Measurements from ENCODE around the gene NEXN. TPM values are rescaled to one million over a fixed set of nuclear protein-coding genes. Genes with fewer than 3 reads are reported as not detected.

NEXN gene
- total and polyA plus RNA-seq, 2 experiments from 2014 or later, result 2.6 to 11.8 TPM

DNA sequence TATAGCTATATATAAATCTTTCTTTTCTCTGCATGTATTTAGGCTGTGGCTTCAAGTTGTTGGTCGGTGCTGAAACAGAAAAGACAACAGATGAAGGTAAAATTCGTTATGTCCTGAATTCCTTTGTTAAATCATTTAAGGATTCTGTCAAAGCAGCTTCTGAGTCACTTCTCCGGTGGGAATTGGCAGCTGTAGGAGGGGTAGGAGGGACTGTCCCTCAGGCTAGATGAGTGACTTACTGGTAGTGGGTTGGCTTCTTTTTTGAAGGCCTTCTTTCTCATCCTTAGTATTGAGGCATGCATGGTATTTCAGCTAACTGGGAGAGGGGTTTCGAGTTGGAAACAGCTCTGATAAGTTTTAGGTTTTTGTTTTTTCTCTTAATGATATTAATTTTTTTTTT is 22.1 kb upstream of the NEXN start (continued):
- TF ChIP-seq ZNF114 (CRISPR knock-in tag; IDR thresholded peaks at IDR 0.05), result no peak
- no peak for TF ChIP-seq EZH2phosphoT487 (IDR thresholded peaks at IDR 0.05; ENCODE audit: unreplicated experiment)
- TF ChIP-seq STAT1 (IDR thresholded peaks at IDR 0.05; ENCODE audit: unreplicated experiment), result no peak
- TF ChIP-seq POLR2AphosphoS5 (IDR thresholded peaks at IDR 0.05; ENCODE audit: low read depth), result no peak

DNA sequence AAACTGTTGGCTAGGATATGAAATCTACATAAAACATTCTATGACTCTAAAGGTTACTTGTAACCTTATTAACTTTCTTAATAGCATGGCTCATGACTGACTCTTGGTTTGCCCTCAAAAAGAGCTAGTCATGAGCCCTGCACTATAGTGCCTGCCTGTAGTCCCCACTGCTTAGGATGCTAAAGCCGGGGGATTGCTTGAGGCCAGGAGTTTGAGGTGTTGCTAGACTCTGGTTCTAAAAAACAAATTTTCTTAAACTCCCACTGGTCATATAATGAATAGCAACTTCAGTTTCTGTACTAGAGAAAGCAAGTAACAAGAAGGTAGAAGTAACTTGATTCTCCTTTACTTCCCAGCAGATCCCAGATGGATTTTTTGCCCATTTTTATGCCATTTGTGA is 15.8 kb upstream of the NEXN start:
- no peak for DNase-seq (ENCODE audit: low spot score)
- Histone ChIP-seq H4K20me1 (replicated peaks; ENCODE audit: insufficient read depth) (no peaks in the 10 kb centered on the region), H3K27ac (ENCODE audit: low read depth) (no peak overlapping the region), H3K27me3 (ENCODE audit: insufficient read depth) (no peaks in the 10 kb centered on the region), H3K4me1 (ENCODE audit: insufficient read depth) (no peaks in the 10 kb centered on the region), H3K4me2 (no peak overlapping the region), H2AFZ (no peak overlapping the region), H3F3A (replicated peaks; ENCODE audit: low read depth) (no peaks in the 10 kb centered on the region), H3K36me3 (ENCODE audit: insufficient read depth) (no peaks in the 10 kb centered on the region), H3K4me3 (no peak overlapping the region), H3K79me2 (replicated peaks; ENCODE audit: insufficient read depth) (no peaks in the 10 kb centered on the region), H3K9me2 (ENCODE audit: insufficient read depth) (no peaks in the 10 kb centered on the region)
- TF ChIP-seq NANOG (IDR thresholded peaks at IDR 0.05; ENCODE audit: borderline replicate concordance), result no peak
- no peak for TF ChIP-seq ZNF114 (CRISPR knock-in tag; IDR thresholded peaks at IDR 0.05)
- TF ChIP-seq, protein P1, sequence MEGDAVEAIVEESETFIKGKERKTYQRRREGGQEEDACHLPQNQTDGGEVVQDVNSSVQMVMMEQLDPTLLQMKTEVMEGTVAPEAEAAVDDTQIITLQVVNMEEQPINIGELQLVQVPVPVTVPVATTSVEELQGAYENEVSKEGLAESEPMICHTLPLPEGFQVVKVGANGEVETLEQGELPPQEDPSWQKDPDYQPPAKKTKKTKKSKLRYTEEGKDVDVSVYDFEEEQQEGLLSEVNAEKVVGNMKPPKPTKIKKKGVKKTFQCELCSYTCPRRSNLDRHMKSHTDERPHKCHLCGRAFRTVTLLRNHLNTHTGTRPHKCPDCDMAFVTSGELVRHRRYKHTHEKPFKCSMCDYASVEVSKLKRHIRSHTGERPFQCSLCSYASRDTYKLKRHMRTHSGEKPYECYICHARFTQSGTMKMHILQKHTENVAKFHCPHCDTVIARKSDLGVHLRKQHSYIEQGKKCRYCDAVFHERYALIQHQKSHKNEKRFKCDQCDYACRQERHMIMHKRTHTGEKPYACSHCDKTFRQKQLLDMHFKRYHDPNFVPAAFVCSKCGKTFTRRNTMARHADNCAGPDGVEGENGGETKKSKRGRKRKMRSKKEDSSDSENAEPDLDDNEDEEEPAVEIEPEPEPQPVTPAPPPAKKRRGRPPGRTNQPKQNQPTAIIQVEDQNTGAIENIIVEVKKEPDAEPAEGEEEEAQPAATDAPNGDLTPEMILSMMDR (conservative IDR thresholded peaks at IDR 0.05; ENCODE audit: low read depth in 2 of 2), result no peak
- TF ChIP-seq POLR2AphosphoS5 (IDR thresholded peaks at IDR 0.05; ENCODE audit: low read depth), result no peak
- TF ChIP-seq EZH2phosphoT487 (IDR thresholded peaks at IDR 0.05; ENCODE audit: unreplicated experiment), result no peak
- no peak for TF ChIP-seq JUNB (IDR thresholded peaks at IDR 0.05; ENCODE audit: unreplicated experiment)
- no peak for TF ChIP-seq CREB1 (CRISPR knock-in tag; IDR thresholded peaks at IDR 0.05; ENCODE audit: low read depth)
- no peak for TF ChIP-seq EZH2 (IDR thresholded peaks at IDR 0.05; ENCODE audit: low read depth, unreplicated experiment)
- TF ChIP-seq, protein P2, sequence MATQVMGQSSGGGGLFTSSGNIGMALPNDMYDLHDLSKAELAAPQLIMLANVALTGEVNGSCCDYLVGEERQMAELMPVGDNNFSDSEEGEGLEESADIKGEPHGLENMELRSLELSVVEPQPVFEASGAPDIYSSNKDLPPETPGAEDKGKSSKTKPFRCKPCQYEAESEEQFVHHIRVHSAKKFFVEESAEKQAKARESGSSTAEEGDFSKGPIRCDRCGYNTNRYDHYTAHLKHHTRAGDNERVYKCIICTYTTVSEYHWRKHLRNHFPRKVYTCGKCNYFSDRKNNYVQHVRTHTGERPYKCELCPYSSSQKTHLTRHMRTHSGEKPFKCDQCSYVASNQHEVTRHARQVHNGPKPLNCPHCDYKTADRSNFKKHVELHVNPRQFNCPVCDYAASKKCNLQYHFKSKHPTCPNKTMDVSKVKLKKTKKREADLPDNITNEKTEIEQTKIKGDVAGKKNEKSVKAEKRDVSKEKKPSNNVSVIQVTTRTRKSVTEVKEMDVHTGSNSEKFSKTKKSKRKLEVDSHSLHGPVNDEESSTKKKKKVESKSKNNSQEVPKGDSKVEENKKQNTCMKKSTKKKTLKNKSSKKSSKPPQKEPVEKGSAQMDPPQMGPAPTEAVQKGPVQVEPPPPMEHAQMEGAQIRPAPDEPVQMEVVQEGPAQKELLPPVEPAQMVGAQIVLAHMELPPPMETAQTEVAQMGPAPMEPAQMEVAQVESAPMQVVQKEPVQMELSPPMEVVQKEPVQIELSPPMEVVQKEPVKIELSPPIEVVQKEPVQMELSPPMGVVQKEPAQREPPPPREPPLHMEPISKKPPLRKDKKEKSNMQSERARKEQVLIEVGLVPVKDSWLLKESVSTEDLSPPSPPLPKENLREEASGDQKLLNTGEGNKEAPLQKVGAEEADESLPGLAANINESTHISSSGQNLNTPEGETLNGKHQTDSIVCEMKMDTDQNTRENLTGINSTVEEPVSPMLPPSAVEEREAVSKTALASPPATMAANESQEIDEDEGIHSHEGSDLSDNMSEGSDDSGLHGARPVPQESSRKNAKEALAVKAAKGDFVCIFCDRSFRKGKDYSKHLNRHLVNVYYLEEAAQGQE (IDR thresholded peaks at IDR 0.05; ENCODE audit: unreplicated experiment), result no peak
- TF ChIP-seq STAT1 (IDR thresholded peaks at IDR 0.05; ENCODE audit: unreplicated experiment), result no peak
- TF ChIP-seq, protein P3, sequence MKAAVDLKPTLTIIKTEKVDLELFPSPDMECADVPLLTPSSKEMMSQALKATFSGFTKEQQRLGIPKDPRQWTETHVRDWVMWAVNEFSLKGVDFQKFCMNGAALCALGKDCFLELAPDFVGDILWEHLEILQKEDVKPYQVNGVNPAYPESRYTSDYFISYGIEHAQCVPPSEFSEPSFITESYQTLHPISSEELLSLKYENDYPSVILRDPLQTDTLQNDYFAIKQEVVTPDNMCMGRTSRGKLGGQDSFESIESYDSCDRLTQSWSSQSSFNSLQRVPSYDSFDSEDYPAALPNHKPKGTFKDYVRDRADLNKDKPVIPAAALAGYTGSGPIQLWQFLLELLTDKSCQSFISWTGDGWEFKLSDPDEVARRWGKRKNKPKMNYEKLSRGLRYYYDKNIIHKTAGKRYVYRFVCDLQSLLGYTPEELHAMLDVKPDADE (IDR thresholded peaks at IDR 0.05), result no peak
- TF ChIP-seq ZNF331 (CRISPR knock-in tag; IDR thresholded peaks at IDR 0.05; ENCODE audit: low read depth), result no peak
- TF ChIP-seq, protein P4, sequence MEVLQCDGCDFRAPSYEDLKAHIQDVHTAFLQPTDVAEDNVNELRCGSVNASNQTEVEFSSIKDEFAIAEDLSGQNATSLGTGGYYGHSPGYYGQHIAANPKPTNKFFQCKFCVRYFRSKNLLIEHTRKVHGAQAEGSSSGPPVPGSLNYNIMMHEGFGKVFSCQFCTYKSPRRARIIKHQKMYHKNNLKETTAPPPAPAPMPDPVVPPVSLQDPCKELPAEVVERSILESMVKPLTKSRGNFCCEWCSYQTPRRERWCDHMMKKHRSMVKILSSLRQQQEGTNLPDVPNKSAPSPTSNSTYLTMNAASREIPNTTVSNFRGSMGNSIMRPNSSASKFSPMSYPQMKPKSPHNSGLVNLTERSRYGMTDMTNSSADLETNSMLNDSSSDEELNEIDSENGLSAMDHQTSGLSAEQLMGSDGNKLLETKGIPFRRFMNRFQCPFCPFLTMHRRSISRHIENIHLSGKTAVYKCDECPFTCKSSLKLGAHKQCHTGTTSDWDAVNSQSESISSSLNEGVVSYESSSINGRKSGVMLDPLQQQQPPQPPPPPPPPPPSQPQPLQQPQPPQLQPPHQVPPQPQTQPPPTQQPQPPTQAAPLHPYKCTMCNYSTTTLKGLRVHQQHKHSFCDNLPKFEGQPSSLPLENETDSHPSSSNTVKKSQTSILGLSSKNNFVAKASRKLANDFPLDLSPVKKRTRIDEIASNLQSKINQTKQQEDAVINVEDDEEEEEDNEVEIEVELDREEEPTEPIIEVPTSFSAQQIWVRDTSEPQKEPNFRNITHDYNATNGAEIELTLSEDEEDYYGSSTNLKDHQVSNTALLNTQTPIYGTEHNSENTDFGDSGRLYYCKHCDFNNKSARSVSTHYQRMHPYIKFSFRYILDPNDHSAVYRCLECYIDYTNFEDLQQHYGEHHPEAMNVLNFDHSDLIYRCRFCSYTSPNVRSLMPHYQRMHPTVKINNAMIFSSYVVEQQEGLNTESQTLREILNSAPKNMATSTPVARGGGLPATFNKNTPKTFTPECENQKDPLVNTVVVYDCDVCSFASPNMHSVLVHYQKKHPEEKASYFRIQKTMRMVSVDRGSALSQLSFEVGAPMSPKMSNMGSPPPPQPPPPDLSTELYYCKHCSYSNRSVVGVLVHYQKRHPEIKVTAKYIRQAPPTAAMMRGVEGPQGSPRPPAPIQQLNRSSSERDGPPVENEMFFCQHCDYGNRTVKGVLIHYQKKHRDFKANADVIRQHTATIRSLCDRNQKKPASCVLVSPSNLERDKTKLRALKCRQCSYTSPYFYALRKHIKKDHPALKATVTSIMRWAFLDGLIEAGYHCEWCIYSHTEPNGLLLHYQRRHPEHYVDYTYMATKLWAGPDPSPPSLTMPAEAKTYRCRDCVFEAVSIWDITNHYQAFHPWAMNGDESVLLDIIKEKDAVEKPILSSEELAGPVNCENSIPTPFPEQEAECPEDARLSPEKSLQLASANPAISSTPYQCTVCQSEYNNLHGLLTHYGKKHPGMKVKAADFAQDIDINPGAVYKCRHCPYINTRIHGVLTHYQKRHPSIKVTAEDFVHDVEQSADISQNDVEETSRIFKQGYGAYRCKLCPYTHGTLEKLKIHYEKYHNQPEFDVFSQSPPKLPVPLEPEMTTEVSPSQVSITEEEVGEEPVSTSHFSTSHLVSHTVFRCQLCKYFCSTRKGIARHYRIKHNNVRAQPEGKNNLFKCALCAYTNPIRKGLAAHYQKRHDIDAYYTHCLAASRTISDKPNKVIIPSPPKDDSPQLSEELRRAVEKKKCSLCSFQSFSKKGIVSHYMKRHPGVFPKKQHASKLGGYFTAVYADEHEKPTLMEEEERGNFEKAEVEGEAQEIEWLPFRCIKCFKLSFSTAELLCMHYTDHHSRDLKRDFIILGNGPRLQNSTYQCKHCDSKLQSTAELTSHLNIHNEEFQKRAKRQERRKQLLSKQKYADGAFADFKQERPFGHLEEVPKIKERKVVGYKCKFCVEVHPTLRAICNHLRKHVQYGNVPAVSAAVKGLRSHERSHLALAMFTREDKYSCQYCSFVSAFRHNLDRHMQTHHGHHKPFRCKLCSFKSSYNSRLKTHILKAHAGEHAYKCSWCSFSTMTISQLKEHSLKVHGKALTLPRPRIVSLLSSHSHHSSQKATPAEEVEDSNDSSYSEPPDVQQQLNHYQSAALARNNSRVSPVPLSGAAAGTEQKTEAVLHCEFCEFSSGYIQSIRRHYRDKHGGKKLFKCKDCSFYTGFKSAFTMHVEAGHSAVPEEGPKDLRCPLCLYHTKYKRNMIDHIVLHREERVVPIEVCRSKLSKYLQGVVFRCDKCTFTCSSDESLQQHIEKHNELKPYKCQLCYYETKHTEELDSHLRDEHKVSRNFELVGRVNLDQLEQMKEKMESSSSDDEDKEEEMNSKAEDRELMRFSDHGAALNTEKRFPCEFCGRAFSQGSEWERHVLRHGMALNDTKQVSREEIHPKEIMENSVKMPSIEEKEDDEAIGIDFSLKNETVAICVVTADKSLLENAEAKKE (CRISPR knock-in tag; IDR thresholded peaks at IDR 0.05), result no peak
- Mint-ChIP-seq H3K9me3 (peaks cover 5% of the 10 kb centered on the region; the same call in 2 of the 3 replicates), H3K27me3 (ENCODE audit: insufficient read depth, low read depth, poor library complexity) (no peaks in the 10 kb centered on the region), H3K36me3 (ENCODE audit: low read depth) (peaks cover 14% of the 10 kb centered on the region; the same call in 2 of the 3 replicates), H3K27ac (no peak overlapping the region), H3K4me1 (no peaks in the 10 kb centered on the region), H3K4me3 (no peak overlapping the region)
- no peak for ATAC-seq

Measured in GM23338 (cell line).